Colonic mucosa (tissue), 4 donors: ENCODE results near the gene RIPOR2. TPM values are rescaled to one million over a fixed set of nuclear protein-coding genes. Genes with fewer than 3 reads are reported as not detected.

Source experiments
- DNase-seq: peaks from one replicate; pipeline ENCODE4 v3.0.0-alpha.2; 2020
- H3K27ac ChIP-seq: fragments of 200-600 bp; one replicate; pipeline ENCODE4 v1.8.0; 2021
- H3K27me3 ChIP-seq: fragments of 200-600 bp; one replicate; pipeline ENCODE4 v1.8.0; 2021
- H3K36me3 ChIP-seq: fragments of 200-600 bp; one replicate; pipeline ENCODE4 v1.8.0; 2021
- H3K4me1 ChIP-seq: fragments of 200-600 bp; one replicate; pipeline ENCODE4 v1.8.0; 2021; ENCODE audit warnings: mild to moderate bottlenecking
- H3K4me3 ChIP-seq: fragments of 200-600 bp; one replicate; pipeline ENCODE4 v1.8.0; 2021
- H3K9ac ChIP-seq, 2 donors: one replicate each; pipeline ENCODE4 v1.7.0; 2013; ENCODE audit warnings: control low read depth in 2 of 2, low read depth in 2 of 2, low read length in 2 of 2
- H3K9me3 ChIP-seq: fragments of 200-600 bp; one replicate; pipeline ENCODE4 v1.8.0; 2021
- intact Hi-C: fragments of 100-400 bp; cut with DNase I; formaldehyde crosslinking; loops from one replicate; pipeline ENCODE4 v1.14.1; 2022
- total RNA-seq, 2 donors: library from RNA; stranded (reverse); fragmentation: NEBNext Ultra II Directional in 1 of 2; extraction: Animal tissue kit (Norgen Biotek cat#: 25700) in 1 of 2; gene quantifications; one replicate each; pipeline ENCODE4 v1.2.1, GENCODE V29; 2021
- TF ChIP-seq, protein P1 (sequence below): fragments of 200-600 bp; IDR thresholded peaks from one replicate; pipeline ENCODE4 v1.8.0; 2022; ENCODE audit warnings: antibody characterized with exemption, mild to moderate bottlenecking
- donor health status: healthy.
- donor health status: DM: no; HTN: no; CAD: no.
- donor health status: DM: no; HTN: no; CAD: no.

RIPOR2 gene
- total RNA-seq, 2 donors from 2014 or later: 1.8 to 2.0 TPM

DNA sequence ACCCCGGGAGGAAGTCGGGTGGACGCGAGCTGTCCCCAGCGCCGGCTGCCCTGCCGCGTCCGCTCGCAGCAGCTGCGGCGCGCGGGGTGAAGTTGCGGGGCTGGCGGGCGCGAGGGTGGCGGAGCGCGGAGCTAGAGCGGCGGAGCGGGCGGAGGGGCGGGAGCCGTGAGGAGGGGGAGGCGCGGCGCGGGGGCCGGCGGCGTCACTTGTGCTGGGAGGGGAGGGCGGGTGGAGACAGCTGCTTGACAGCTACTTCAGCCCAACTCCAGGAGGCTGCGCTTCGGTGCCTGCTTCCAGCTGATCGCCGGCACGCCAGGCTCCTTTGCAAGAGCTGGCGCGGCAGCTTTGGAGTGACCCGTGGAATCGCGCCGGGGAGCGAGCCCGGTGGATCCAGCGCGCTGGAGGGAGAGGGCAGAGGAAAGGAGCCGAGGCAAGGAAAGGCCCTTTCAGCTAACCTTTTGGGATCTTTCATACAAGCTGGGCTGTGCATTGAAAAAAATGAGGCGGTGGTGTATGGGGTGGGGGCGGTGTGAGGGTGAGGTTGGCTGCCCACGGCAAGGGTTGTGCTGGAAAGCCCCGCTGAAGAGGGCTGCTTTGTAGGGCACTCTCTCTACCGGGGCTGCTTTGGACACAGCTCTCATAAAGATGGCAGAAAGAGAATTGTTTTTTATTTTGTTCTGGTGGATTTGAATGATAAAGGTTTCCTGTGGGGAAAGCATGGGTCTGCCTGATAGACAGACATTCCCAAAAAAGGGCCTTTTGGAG lies 24.6 kb downstream of the RIPOR2 start:
- Histone ChIP-seq H3K27ac (no peak overlapping the region), H3K9ac (peak overlapping the region in 1 of 2 donors; percentile 16), H3K9me3 (no peaks in the 10 kb centered on the region), H3K4me1 (no peaks in the 10 kb centered on the region), H3K4me3 (peak overlapping the region; percentile 45), H3K36me3 (no peaks in the 10 kb centered on the region), H3K27me3 (peaks cover 12% of the 10 kb centered on the region)
- TF ChIP-seq, protein P1, sequence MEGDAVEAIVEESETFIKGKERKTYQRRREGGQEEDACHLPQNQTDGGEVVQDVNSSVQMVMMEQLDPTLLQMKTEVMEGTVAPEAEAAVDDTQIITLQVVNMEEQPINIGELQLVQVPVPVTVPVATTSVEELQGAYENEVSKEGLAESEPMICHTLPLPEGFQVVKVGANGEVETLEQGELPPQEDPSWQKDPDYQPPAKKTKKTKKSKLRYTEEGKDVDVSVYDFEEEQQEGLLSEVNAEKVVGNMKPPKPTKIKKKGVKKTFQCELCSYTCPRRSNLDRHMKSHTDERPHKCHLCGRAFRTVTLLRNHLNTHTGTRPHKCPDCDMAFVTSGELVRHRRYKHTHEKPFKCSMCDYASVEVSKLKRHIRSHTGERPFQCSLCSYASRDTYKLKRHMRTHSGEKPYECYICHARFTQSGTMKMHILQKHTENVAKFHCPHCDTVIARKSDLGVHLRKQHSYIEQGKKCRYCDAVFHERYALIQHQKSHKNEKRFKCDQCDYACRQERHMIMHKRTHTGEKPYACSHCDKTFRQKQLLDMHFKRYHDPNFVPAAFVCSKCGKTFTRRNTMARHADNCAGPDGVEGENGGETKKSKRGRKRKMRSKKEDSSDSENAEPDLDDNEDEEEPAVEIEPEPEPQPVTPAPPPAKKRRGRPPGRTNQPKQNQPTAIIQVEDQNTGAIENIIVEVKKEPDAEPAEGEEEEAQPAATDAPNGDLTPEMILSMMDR: no peak
- intact Hi-C loops: no loop called here
- no peak for DNase-seq

DNA sequence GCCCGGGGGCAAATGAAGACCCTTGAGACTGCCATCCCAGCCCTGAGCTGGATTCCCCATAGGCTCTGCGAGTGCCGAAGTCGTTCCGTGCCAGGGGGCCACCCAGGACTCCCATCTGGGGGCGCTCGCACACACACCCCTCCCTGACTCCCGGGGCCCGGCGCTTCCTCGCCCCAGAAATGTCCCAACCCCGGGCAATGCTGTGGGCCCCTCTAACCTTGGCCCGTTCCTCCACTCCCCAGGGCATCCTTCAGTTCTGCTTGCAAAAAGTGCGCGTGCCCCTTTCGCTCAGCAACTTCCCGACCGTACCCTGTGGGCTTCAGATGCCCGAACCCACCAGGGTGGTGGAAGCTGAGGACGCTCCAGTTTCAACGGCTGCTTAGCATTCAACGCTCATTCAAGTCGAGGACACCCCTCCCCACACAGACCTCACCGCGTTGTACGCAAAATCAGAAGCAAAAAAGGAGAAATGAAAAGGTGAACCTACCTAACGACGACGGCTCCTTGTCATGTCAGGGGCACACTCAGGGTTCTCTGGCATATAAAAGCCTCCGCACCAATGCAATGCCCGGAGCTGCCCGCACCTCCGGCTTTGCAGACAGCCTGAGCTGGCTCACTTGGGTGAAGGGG lies 25.3 kb downstream of the RIPOR2 start:
- TF ChIP-seq, protein P1: no peak
- intact Hi-C loops: no loop called here
- Histone ChIP-seq H3K4me1 (no peaks in the 10 kb centered on the region), H3K9ac (peak overlapping the region in 1 of 2 donors; percentile 61), H3K9me3 (no peaks in the 10 kb centered on the region), H3K27ac (no peak overlapping the region), H3K36me3 (no peaks in the 10 kb centered on the region), H3K4me3 (peak overlapping the region; percentile 45), H3K27me3 (peaks cover 12% of the 10 kb centered on the region)
- DNase-seq: no peak

DNA sequence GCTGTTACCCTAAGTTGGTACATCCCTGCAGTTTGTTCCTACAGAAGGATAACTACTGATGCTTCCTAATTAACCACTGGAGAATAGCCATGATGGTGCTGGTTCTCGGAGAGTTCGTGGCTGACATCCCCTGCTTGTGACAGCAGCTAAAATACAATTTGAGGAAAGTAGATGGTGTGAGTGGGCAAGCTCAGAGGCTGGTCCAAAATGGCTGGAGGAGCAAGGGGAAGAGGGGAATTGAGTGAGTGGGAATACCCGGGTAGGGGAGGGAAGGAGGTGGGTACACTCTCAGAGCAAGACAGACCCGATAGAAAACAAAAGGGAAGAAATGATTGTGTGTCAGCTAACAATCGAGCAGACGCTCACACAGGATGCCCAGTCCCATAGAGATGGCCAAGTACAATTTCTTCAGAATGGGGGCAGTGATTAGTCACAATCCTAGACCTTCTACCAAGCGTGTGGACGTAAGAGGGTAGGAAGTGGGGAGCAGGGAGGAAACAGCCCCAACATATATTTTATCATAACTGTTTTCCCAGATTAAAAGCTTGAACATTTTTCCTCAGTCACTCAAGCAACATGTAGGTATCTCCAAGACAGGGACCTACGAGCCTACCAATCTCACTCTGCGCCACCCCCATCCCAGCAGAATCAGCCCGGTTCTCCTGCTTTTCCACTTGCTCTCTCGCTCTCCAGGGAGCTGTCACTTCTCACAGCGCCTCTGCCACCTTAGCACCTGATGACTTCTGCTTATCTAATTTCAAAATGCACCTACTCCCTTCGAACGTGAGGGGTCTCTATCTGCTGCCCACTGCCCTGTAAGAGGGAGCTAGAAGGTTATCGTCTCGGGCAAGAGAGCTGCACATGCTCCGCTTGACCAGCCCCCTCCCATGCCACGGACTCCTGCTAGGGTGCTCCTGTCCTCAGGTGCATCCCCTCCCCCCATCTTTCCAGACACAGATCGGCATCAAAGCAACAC lies 26.2 kb downstream of the RIPOR2 start:
- H3K9ac ChIP-seq: no peak overlapping the region
- peaks cover 12% of the 10 kb centered on the region for H3K27me3 ChIP-seq
- H3K27ac ChIP-seq: no peak overlapping the region
- no peaks in the 10 kb centered on the region for H3K4me1 ChIP-seq
- no peaks in the 10 kb centered on the region for H3K9me3 ChIP-seq
- intact Hi-C loops: no loop called here
- DNase-seq: no peak
- H3K36me3 ChIP-seq: no peaks in the 10 kb centered on the region
- no peak overlapping the region for H3K4me3 ChIP-seq
- TF ChIP-seq, protein P1: no peak

DNA sequence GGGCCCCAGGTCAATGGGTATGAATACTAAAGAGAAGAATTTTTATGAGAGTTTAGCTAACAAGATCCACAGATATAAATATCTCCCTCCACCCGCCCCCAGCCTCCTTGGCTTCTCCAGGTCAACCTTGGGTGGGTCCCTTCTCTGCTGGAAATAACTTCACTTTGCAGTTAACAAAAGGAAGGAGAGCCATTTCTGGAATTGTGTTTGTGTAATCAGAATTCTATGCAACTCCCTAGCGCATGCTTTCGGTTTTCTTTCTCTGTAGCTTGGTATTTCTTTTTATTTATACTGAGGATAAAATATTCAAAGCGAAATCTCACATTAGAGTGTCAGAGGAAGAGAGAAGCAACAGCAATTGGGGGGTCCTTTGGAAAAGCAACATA lies 27.1 kb downstream of the RIPOR2 start:
- TF ChIP-seq, protein P1: no peak
- no peak overlapping the region for H3K27ac ChIP-seq
- peaks cover 12% of the 10 kb centered on the region for H3K27me3 ChIP-seq
- no peak for DNase-seq
- intact Hi-C loops: no loop called here
- no peak overlapping the region for H3K4me3 ChIP-seq
- no peaks in the 10 kb centered on the region for H3K9me3 ChIP-seq
- no peaks in the 10 kb centered on the region for H3K4me1 ChIP-seq
- H3K36me3 ChIP-seq: no peaks in the 10 kb centered on the region
- H3K9ac ChIP-seq: no peak overlapping the region

DNA sequence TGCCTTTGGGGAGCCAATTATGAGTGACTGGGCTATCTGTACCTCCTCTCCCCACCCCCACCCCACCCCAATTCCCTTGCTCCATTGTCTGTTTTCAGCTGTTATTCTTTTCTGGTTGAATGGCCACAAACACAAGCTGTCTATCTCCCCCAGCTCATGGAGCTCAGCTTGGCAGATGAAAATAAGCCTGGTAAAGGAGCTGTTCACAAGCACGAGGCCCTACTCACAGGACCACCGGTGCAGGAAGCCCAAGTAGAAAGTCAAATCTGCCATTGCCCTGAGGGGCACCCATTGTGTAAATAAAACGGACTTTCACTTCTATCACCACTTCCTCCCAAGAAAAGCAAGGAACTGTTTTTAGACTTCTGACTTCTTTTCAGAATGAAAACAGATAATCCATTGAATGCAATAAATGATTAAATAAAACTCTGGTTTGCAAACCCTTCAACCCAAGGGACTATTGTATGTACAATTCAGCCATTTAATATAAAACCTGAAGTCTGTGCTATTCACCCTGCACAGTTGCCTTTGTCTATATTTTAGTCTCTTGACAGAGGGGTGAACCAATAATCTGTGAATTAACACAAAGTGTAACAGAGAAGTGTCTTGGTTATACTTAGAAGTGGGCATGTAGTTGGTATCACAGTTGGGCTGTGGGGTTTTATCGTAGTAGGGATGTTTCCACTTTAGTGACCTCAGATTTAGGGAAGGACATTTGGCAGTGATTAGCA lies 27.7 kb downstream of the RIPOR2 start:
- no peaks in the 10 kb centered on the region for H3K36me3 ChIP-seq
- no peak overlapping the region for H3K4me3 ChIP-seq
- H3K27ac ChIP-seq: no peak overlapping the region
- H3K27me3 ChIP-seq: peaks cover 12% of the 10 kb centered on the region
- no peak overlapping the region for H3K9ac ChIP-seq
- DNase-seq: no peak
- no peaks in the 10 kb centered on the region for H3K4me1 ChIP-seq
- H3K9me3 ChIP-seq: no peaks in the 10 kb centered on the region
- TF ChIP-seq, protein P1: no peak
- intact Hi-C loops: no loop called here
